Activated naive CD8-positive, alpha-beta T cell treated with anti-CD3 and anti-CD28 coated beads, Interleukin-2, amount 50 U/mL, for 16 hours (primary cell): ENCODE measurements around the gene ILKAP.

Source experiments
- DNase-seq: peaks from one replicate; pipeline ENCODE4 v3.0.0-alpha.2; 2020; ENCODE audit warnings: low read depth, low spot score

The ILKAP gene

GRCh38 chr2:238124488-238125126, 78.9 kb downstream of the ILKAP start:
- DNase-seq = no peak

GRCh38 chr2:238123991-238124470, 79.5 kb downstream of the ILKAP start:
- DNase-seq = no peak

- no peak for DNase-seq
These were observed 80.1 kb downstream of the ILKAP start for GRCh38 chr2:238123218-238123971.

- DNase-seq = no peak
These were observed 80.9 kb downstream of the ILKAP start for GRCh38 chr2:238122287-238123217.

- no peak for DNase-seq
These were observed 81.8 kb downstream of the ILKAP start for GRCh38 chr2:238121511-238122286.

GRCh38 chr2:238120463-238121298, 82.8 kb downstream of the ILKAP start:
- no peak for DNase-seq
